Esophagus squamous epithelium (tissue), 4 donors: ENCODE results near the gene ANKRD11.

Source experiments
- POLR2A ChIP-seq, 4 donors: fragments of 450-650 bp; IDR thresholded peaks; one replicate each; pipeline ENCODE4 v1.6.1; 2017; ENCODE audit warnings: antibody characterized with exemption in 4 of 4, mild to moderate bottlenecking in 4 of 4, moderate library complexity in 3 of 4
- TF ChIP-seq, protein P1 (sequence below), 6 experiments: fragments of 450-650 bp in 4 of 6; fragments of 200-600 bp in 2 of 6; sonication (generic) in 2 of 6; IDR thresholded peaks; one replicate each; pipeline ENCODE4 v1.5.1; 2016 to 2019; ENCODE audit warnings: antibody characterized with exemption in 6 of 6, mild to moderate bottlenecking in 4 of 6, moderate library complexity in 4 of 6

DNA sequence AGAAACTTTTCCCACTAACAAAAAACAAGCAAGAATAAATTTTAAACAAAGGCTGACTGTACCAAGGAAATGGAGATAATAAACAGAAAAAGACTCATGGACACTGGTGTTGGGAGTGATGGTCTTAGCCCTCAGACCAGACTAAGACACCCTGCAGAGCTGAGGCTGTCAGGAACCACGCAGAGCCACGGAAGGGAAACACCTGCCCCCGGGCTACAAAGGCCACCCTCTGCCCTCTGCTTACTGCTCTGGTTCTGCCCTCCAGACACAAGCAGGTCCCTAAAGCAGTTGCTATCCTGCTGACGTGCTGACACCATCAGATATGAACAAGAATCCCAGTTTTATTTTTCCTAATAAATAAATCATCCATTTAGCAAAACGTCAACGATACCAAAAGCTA is 80.0 kb downstream of the ANKRD11 start:
- TF ChIP-seq, protein P1, sequence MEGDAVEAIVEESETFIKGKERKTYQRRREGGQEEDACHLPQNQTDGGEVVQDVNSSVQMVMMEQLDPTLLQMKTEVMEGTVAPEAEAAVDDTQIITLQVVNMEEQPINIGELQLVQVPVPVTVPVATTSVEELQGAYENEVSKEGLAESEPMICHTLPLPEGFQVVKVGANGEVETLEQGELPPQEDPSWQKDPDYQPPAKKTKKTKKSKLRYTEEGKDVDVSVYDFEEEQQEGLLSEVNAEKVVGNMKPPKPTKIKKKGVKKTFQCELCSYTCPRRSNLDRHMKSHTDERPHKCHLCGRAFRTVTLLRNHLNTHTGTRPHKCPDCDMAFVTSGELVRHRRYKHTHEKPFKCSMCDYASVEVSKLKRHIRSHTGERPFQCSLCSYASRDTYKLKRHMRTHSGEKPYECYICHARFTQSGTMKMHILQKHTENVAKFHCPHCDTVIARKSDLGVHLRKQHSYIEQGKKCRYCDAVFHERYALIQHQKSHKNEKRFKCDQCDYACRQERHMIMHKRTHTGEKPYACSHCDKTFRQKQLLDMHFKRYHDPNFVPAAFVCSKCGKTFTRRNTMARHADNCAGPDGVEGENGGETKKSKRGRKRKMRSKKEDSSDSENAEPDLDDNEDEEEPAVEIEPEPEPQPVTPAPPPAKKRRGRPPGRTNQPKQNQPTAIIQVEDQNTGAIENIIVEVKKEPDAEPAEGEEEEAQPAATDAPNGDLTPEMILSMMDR (IDR thresholded peaks at IDR 0.05): no peak
- no peak for TF ChIP-seq POLR2A (IDR thresholded peaks at IDR 0.05)
